ENCODE measurements around the gene HLA-DMA. TPM values are rescaled to one million over a fixed set of nuclear protein-coding genes. Genes with fewer than 3 reads are reported as not detected.

HLA-DMA gene
- total RNA-seq, 2 experiments from 2014 or later: 54.0 to 54.3 TPM

DNA sequence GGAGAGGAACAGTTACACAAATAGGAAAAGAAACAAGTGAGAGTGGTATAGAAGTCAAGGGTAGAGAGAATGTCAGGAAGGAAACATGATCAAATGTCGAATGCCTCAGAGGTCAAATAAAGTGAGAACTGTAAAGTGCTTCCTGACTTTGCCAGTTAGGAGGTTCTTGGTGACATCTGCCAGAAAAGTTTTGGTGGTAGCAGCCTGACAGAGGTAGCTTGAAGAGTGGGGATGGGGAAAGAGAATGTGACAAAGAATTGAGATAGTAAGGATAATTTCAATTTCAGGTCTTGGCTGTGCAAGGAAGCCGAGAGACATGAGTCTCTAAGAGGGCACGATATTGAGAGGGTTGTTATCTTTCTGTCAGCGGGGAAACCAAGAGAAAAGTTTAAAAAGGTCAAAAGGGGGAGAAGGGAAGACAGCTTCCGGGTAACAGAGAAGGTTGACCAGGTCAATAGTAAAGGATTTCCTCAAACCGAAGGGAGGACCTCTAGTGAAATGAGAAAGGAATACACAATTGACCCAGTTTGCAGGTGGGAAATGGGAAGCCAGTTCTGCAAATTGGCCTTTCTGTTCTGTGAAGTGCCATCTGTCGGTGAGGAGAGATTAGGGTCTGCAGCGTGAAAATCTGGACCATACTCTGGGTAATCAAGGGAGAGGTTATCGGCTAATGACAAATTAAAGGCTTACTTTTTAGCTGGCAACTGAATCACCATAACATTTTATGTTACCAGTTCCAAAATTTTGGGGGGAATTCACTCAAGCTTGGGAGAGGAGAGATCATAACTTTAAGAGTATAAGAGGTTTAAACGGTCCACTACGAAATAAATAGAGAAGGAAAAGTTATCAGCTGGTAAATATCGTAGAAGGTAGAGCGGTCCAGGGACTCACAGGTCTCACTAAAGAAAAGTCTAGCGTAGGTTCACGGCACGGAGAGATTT, 14.5 kb upstream of the HLA-DMA start:
- H3K4me1 Mint-ChIP-seq: peaks cover 29% of the 10 kb centered on the region
- ChIA-PET CTCF (interaction anchor here (0.6 to 13.5 kb wide), 17 partner anchors 14 to 339 kb away, joined by 3 to 259 read pairs (median 6); partner anchors contain the start of genes HLA-DMA, HLA-DMB, PSMB9 and TAP2), POLR2A (interaction anchor here (0.7 to 17.7 kb wide), 18 partner anchors 7 to 1227 kb away, joined by 3 to 656 read pairs (median 20); partner anchors contain the start of genes HLA-DMA, HLA-DMB, HLA-DPA1 and PSMB8)
- H3K36me3 Mint-ChIP-seq (ENCODE audit: low read depth): peaks cover 33% of the 10 kb centered on the region
- H3K27ac Mint-ChIP-seq: peak overlapping the region; percentile 98
- H3K9me3 Mint-ChIP-seq: no peaks in the 10 kb centered on the region
- H3K27me3 Mint-ChIP-seq: no peaks in the 10 kb centered on the region
- peak; percentile 42 for DNase-seq
- H3K4me3 Mint-ChIP-seq: peak overlapping the region; percentile 97

DNA sequence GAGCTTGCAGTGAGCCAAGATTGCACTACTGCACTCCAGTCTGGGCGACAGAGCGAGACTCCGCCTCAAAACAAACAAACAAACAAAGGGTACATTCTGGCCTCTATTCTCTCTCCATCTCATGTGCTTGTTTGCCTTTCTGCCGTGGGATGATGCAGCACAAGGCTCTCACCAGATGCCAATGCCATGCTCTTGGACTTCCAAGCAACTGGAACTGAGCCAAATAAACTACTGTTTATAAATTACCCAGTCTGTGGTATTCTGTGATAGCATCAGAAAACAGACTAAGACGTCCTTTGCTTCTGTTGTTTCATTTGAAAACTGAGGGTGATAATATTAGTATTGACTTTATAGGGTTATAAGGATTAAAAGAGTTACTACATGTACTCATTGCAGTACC, 11.9 kb upstream of the HLA-DMA start:
- no peak for DNase-seq
- H3K36me3 Mint-ChIP-seq (ENCODE audit: low read depth): peaks cover 14% of the 10 kb centered on the region
- H3K4me1 Mint-ChIP-seq: peaks cover 38% of the 10 kb centered on the region
- no peak overlapping the region for H3K4me3 Mint-ChIP-seq
- CTCF ChIA-PET: interaction anchor here (1.2 to 13.5 kb wide), 5 partner anchors 11 to 126 kb away, joined by 4 to 259 read pairs (median 41); partner anchors contain the start of genes HLA-DMA and TAP2
- POLR2A ChIA-PET: interaction anchor here (1.7 to 17.7 kb wide), 3 partner anchors 10 to 70 kb away, joined by 5 to 538 read pairs (median 179); partner anchors contain the start of gene HLA-DMA
- no peak overlapping the region for H3K27ac Mint-ChIP-seq
- no peaks in the 10 kb centered on the region for H3K27me3 Mint-ChIP-seq
- no peaks in the 10 kb centered on the region for H3K9me3 Mint-ChIP-seq

DNA sequence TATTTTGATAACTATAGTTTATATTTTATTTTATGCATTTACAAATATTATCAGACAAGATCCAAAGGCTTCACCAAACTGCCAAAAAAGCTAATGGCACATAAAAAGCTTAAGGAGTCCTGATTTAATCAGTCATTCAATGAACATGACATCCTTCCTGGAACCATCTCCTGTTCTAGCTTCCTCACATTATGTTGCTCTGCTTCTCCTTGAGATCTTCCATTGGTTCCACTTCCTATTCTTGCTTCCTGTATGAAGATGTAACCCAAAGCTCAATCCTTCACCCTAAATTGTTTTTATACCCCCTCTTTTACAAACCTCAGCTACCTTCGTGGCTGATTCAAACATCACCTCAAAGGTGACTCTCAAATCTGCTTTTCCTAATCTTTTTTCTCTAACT, 11.0 kb upstream of the HLA-DMA start:
- H3K27ac Mint-ChIP-seq: no peak overlapping the region
- POLR2A ChIA-PET: interaction anchor here (0.7 to 17.7 kb wide), 7 partner anchors 9 to 883 kb away, joined by 3 to 538 read pairs (median 5); partner anchors contain the start of gene HLA-DMA

DNA sequence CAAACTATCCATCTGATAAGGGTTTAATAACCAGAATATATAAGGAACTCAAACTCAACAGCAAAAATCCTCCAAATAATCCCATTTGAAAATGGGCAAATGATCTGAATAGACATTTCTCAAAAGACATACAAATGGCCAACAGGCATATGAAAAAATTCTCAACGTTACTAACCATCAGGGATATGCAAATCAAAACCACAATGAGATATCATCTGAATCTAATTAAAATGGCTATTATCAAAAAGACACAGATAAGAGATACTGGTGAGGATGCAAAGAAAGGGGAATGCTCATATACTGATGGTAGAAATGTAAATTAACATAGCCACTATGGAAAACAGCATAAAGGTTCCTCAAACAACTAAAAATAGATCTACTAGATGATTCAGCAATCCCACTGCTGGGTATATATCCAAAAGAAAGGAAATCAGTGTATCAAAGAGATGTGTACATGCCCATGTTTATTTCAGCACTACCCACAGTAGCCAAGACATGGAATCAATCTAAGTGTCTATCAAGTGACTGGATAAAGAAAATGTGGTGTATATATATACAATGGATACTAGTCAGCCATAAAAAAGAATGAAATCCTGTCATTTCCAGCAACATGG, 9.4 kb upstream of the HLA-DMA start:
- POLR2A ChIA-PET: interaction anchor here (2.0 to 17.7 kb wide), 4 partner anchors 9 to 17 kb away, joined by 5 to 538 read pairs (median 26); partner anchors contain the start of gene HLA-DMA
- CTCF ChIA-PET: interaction anchor here (1.3 to 4.0 kb wide), 3 partner anchors 9 to 29 kb away, joined by 6 to 48 read pairs (median 10); partner anchors contain the start of gene HLA-DMA
- H3K9me3 Mint-ChIP-seq: no peaks in the 10 kb centered on the region
- no peak overlapping the region for H3K4me3 Mint-ChIP-seq
- no peak for DNase-seq
- peaks cover 8% of the 10 kb centered on the region for H3K36me3 Mint-ChIP-seq (ENCODE audit: low read depth)
- no peak overlapping the region for H3K27ac Mint-ChIP-seq
- H3K4me1 Mint-ChIP-seq: peaks cover 36% of the 10 kb centered on the region
- no peaks in the 10 kb centered on the region for H3K27me3 Mint-ChIP-seq

More for the DNA sequence above, 11.0 kb upstream of the HLA-DMA start:
- H3K4me3 Mint-ChIP-seq: no peak overlapping the region
- peaks cover 13% of the 10 kb centered on the region for H3K36me3 Mint-ChIP-seq (ENCODE audit: low read depth)
- peaks cover 38% of the 10 kb centered on the region for H3K4me1 Mint-ChIP-seq
- no peak for DNase-seq
- H3K9me3 Mint-ChIP-seq: no peaks in the 10 kb centered on the region
- CTCF ChIA-PET: interaction anchor here (0.9 to 4.0 kb wide), 6 partner anchors 8 to 125 kb away, joined by 3 to 48 read pairs (median 6); partner anchors contain the start of genes HLA-DMA and TAP2
- H3K27me3 Mint-ChIP-seq: no peaks in the 10 kb centered on the region

DNA sequence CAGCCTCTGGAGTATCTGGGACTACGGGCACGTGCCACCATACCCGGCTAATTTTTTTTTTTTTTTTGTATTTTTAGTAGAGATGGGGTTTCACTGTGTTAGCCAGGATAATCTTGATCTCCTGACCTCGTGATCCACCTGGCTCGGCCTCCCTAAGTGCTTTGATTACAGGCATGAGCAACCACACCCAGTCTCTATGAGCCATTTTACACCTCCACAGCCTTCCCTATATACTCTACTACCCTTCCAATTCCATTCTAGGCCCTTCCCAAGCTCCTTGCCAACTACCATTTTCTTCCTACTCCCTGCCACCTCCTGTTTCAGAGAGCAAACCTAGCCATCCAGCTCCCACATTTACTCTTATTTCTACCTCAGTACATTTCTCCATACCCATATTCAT, 7.7 kb upstream of the HLA-DMA start:
- peaks cover 6% of the 10 kb centered on the region for H3K36me3 Mint-ChIP-seq (ENCODE audit: low read depth)
- ChIA-PET CTCF (interaction anchor here (1.0 to 4.0 kb wide), 2 partner anchors 7 to 11 kb away, joined by 3 to 48 read pairs; partner anchors contain the start of gene HLA-DMA), POLR2A (interaction anchor here (1.8 to 17.7 kb wide), 3 partner anchors 7 to 12 kb away, joined by 3 to 538 read pairs (median 17); partner anchors contain the start of gene HLA-DMA)
- H3K27me3 Mint-ChIP-seq: no peaks in the 10 kb centered on the region
- no peaks in the 10 kb centered on the region for H3K9me3 Mint-ChIP-seq
- DNase-seq: no peak
- H3K4me1 Mint-ChIP-seq: peaks cover 21% of the 10 kb centered on the region
- no peak overlapping the region for H3K4me3 Mint-ChIP-seq
- H3K27ac Mint-ChIP-seq: no peak overlapping the region

DNA sequence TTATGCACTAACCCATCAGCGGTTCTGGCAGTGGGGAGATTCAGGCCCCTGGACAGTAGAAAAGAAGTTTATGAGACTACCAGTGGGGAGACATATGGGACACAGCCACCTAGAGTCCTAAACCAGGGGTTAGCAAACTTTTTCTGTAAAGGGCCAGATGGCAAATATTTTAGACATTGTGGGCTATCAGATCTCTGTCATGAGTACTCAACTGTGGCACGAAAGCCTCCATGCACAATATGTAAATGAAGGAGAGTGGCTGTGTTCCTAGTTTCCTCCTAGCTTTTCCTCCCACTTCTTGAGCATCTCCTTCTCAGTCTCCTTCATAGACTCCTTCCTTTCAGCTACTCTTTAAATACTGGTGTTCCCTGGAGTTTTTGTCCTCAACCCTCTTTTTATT, 3.3 kb upstream of the HLA-DMA start:
- ChIA-PET POLR2A (interaction anchor here (3.8 to 13.5 kb wide), 3 partner anchors 13 to 61 kb away, joined by 26 to 538 read pairs (median 84); partner anchors contain the start of genes BRD2 and HLA-DMB), CTCF (interaction anchor here (1.9 to 13.5 kb wide), 5 partner anchors 15 to 88 kb away, joined by 5 to 259 read pairs (median 64); partner anchors contain the start of gene BRD2)
- H3K27me3 Mint-ChIP-seq: no peaks in the 10 kb centered on the region
- H3K4me3 Mint-ChIP-seq: no peak overlapping the region
- no peak for DNase-seq
- H3K9me3 Mint-ChIP-seq: no peaks in the 10 kb centered on the region
- no peak overlapping the region for H3K27ac Mint-ChIP-seq
- H3K4me1 Mint-ChIP-seq: peaks cover 35% of the 10 kb centered on the region
- H3K36me3 Mint-ChIP-seq (ENCODE audit: low read depth): peaks cover 6% of the 10 kb centered on the region

DNA sequence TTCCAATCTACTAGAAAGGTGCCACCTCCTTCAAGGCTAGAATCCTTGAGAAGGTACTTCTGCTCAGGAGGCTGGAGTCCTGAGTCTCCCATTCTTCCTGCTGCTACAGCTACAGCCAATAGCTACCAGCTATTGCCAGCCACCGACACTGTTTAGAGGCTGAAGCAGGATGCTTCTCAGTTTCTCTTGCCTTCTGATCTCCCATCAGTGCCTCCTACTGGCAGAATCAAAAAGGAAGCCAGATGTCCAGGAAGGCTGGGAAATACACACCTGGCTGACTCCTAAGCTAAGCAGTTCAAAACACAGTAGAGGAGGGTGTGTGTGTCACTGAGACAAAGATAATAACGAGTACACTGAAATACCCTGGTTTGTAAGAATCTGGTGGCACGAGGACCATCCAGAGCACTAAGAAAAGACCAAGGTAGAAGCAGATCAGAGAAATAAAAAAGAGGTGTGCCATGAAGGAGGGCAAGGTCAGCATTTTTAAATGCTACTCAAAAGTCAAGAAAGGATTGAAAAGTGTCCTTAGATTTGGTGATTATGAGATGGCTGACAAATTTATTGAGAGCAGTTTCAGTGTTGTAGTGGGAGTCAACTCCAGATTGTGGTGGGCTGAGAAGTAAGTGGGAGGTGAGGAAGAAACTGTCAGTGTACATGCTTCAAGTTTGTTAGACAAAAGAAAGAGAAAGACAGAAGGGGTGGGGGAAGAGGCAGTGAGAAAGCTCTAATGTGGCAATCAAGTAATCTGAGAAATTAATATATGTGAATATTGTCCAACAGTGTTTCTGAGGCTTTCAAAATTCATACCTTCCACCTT, 2.3 kb upstream of the HLA-DMA start:
- Mint-ChIP-seq H3K27ac (no peak overlapping the region), H3K36me3 (ENCODE audit: low read depth) (peaks cover 3% of the 10 kb centered on the region), H3K4me3 (no peak overlapping the region), H3K27me3 (no peaks in the 10 kb centered on the region), H3K4me1 (peaks cover 38% of the 10 kb centered on the region), H3K9me3 (no peaks in the 10 kb centered on the region)
- peak; percentile 45 for DNase-seq
- ChIA-PET POLR2A (interaction anchor here (0.7 to 13.5 kb wide), 9 partner anchors 13 to 116 kb away, joined by 3 to 538 read pairs (median 4); partner anchors contain the start of genes BRD2, HLA-DMB and TAP2), CTCF (interaction anchor here (0.6 to 13.5 kb wide), 25 partner anchors 8 to 315 kb away, joined by 3 to 259 read pairs (median 6); partner anchors contain the start of genes BRD2, HLA-DMB, HLA-DPB1 and TAP1)

DNA sequence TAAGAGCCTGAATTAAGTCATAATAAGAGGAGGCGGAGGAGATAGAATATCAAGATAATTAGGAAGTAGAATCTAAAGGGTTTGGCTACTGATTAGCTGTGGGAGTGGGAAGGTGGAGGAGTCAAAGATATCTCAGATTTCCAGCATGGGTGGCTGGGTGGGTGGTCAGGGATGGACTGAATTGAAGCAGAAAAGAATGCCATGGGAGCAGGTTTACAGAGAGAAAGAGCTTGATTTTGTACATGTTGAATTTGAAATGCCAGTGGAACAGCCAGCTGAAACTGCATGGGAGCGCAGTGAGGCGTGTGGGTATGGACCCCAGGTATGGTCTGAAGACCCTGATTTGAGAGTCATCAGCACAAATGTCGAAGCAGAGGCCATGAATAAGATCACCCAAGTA, 1.4 kb upstream of the HLA-DMA start:
- no peaks in the 10 kb centered on the region for H3K9me3 Mint-ChIP-seq
- no peak overlapping the region for H3K4me3 Mint-ChIP-seq
- POLR2A ChIA-PET: interaction anchor here (0.7 to 13.5 kb wide), 9 partner anchors 12 to 115 kb away, joined by 3 to 538 read pairs (median 18); partner anchors contain the start of genes BRD2, HLA-DMB and TAP2
- no peak overlapping the region for H3K27ac Mint-ChIP-seq
- CTCF ChIA-PET: interaction anchor here (0.6 to 13.5 kb wide), 29 partner anchors 8 to 316 kb away, joined by 3 to 259 read pairs (median 6); partner anchors contain the start of genes BRD2, HLA-DMB, HLA-DPB1 and TAP1
- peaks cover 5% of the 10 kb centered on the region for H3K36me3 Mint-ChIP-seq (ENCODE audit: low read depth)
- peaks cover 46% of the 10 kb centered on the region for H3K4me1 Mint-ChIP-seq
- DNase-seq: no peak
- no peaks in the 10 kb centered on the region for H3K27me3 Mint-ChIP-seq

DNA sequence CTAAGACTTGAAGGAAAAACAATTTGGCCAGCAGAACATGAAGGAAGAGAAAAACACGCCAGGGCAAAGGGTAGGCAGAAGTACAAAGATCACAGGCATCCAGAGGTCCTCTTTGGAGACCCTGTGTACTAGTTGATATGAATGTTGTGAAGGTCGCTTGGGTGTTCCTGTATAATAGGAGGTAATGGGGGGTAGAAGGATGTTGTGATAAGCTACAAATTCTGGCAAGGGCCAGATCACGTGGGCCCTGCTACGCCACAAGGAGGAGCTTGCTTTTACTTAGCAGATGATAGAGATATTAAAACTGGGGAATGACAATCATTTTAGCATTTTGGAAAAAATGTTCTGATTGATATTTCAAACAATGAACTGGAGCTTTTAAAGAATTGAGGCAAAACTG, 878 bp upstream of the HLA-DMA start:
- Mint-ChIP-seq H3K27me3 (no peaks in the 10 kb centered on the region), H3K9me3 (no peaks in the 10 kb centered on the region), H3K4me1 (peaks cover 51% of the 10 kb centered on the region), H3K4me3 (no peak overlapping the region), H3K36me3 (ENCODE audit: low read depth) (peaks cover 8% of the 10 kb centered on the region), H3K27ac (no peak overlapping the region)
- CTCF ChIA-PET: interaction anchor here (0.6 to 13.5 kb wide), 28 partner anchors 9 to 758 kb away, joined by 3 to 259 read pairs (median 8); partner anchors contain the start of genes BRD2, HLA-DMB, PSMB9 and TAP1
- POLR2A ChIA-PET: interaction anchor here (0.9 to 13.5 kb wide), 13 partner anchors 11 to 115 kb away, joined by 3 to 538 read pairs (median 14); partner anchors contain the start of genes BRD2, HLA-DMB, PSMB9 and TAP1
- no peak for DNase-seq

DNA sequence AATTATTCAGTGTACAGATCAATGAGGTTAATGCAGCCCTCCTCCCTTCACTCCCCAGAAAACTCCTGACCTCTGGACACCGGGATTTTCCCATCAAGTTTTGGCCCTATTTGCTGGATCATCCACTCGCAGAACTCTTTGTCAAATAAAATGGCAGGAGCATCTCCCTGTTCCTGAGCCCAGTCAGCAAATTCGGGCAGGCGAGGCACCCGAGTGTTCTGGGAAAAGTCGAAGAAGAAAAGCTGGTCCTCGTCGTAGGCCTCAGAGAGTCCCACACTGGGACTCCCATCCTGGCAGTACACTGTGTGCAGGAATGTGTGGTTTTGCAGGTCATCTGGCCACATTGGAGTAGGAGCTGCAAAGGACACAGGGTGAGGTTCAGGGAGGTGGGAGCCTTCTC, 2.4 kb downstream of the HLA-DMA start:
- Mint-ChIP-seq H3K27me3 (no peaks in the 10 kb centered on the region), H3K9me3 (no peaks in the 10 kb centered on the region), H3K27ac (no peak overlapping the region), H3K4me3 (no peak overlapping the region), H3K36me3 (ENCODE audit: low read depth) (peaks cover 11% of the 10 kb centered on the region), H3K4me1 (peaks cover 65% of the 10 kb centered on the region)
- CTCF ChIA-PET: interaction anchor here (1.0 to 13.5 kb wide), 7 partner anchors 9 to 111 kb away, joined by 3 to 259 read pairs (median 5); partner anchors contain the start of genes BRD2, HLA-DMB and TAP2
- POLR2A ChIA-PET: interaction anchor here (0.8 to 13.5 kb wide), 6 partner anchors 9 to 75 kb away, joined by 3 to 538 read pairs (median 4); partner anchors contain the start of gene BRD2
- DNase-seq: no peak

DNA sequence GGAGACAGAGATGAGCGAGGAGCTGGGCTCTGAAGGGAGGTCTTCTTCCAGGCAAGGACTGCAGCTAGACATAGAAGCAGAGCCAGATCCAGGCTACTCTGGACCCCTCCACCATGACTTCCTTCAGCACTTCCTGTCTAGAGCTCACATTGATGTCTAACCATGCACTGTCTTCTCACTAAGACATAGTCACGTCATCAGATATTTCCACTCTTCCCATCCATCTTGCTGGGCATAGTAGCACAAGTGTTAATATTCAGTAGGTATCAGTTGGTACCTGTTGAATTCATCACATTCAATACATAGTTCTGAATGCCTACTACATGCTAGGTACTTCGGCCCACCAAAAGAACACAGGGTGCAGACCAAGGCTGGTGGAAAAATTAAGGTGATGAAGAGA, 2.9 kb downstream of the HLA-DMA start:
- ChIA-PET POLR2A (interaction anchor here (1.0 to 13.5 kb wide), 3 partner anchors 10 to 29 kb away, joined by 3 to 538 read pairs (median 5); partner anchors contain the start of gene BRD2), CTCF (interaction anchor here (1.0 to 13.5 kb wide), 4 partner anchors 9 to 21 kb away, joined by 3 to 259 read pairs (median 93); partner anchors contain the start of genes BRD2 and HLA-DMB)
- no peak overlapping the region for H3K4me3 Mint-ChIP-seq
- no peaks in the 10 kb centered on the region for H3K27me3 Mint-ChIP-seq
- no peak overlapping the region for H3K27ac Mint-ChIP-seq
- peaks cover 11% of the 10 kb centered on the region for H3K36me3 Mint-ChIP-seq (ENCODE audit: low read depth)
- no peaks in the 10 kb centered on the region for H3K9me3 Mint-ChIP-seq
- DNase-seq: no peak
- peaks cover 65% of the 10 kb centered on the region for H3K4me1 Mint-ChIP-seq

Data from activated CD4-positive, alpha-beta memory T cell treated with anti-CD3 and anti-CD28 coated beads, Interleukin-2, amount 10 ng/mL, durations not matched to agents 7 days and 5 days (primary cell).